Caco-2 (cell line): Measurements from ENCODE around the gene GIMAP5. TPM values are rescaled to one million over a fixed set of nuclear protein-coding genes. Genes with fewer than 3 reads are reported as not detected.

Experiments
- BruUV-seq: library from RNA; stranded (reverse); fragments of 400-500 nt; replicated peaks from 2 replicates; lab custom pipeline; 2021; lab: Mats Ljungman, UMichigan
- CTCF ChIA-PET: fragments of 300-600 bp; sonication (Branson Sonifier 250); formaldehyde crosslinking; loops from one replicate; lab custom pipeline; 2022; ENCODE audit warnings: antibody characterized with exemption; lab: Charles Lee
- POLR2A ChIA-PET: fragments of 300-600 bp; sonication (Branson Sonifier 250); formaldehyde crosslinking; loops from one replicate; lab custom pipeline; 2022; ENCODE audit warnings: antibody characterized with exemption; lab: Charles Lee
- DNase-seq, 2 experiments: peaks; one replicate each; pipeline versions ENCODE4 v3.0.0 to v3.0.0-alpha.2; 2020 to 2022
- H3K27me3 ChIP-seq: replicated peaks from 2 replicates; pipeline ENCODE4 v1.6.0; 2011; ENCODE audit warnings: low read length; ENCODE audit not compliant: control insufficient read depth, insufficient read depth
- H3K36me3 ChIP-seq: 2 replicates; pipeline ENCODE4 v1.5.1; 2011; ENCODE audit warnings: low read length; ENCODE audit not compliant: control insufficient read depth, insufficient read depth
- H3K4me1 ChIP-seq: fragments of 250-450 bp; sonication (Bioruptor Pico); 2 replicates; pipeline ENCODE4 v1.5.1; 2020; ENCODE audit warnings: mild to moderate bottlenecking
- H3K4me3 ChIP-seq: 2 replicates; pipeline ENCODE4 v1.5.1; 2011; ENCODE audit warnings: low read depth, mild to moderate bottlenecking, control low read depth, low read length
- H3K9me3 ChIP-seq: fragments of 250-450 bp; sonication (Bioruptor Pico); 2 replicates; pipeline ENCODE4 v1.5.1; 2020; ENCODE audit warnings: mild to moderate bottlenecking, moderate library complexity
- H3K27ac Mint-ChIP-seq: one replicate; pipeline ENCODE4 v1.8.0; 2022; ENCODE audit warnings: mixed read lengths; ENCODE audit not compliant: unreplicated experiment
- H3K27me3 Mint-ChIP-seq: one replicate; pipeline ENCODE4 v1.8.0; 2022; ENCODE audit warnings: mixed read lengths; ENCODE audit not compliant: insufficient read depth, unreplicated experiment
- H3K36me3 Mint-ChIP-seq: one replicate; pipeline ENCODE4 v1.8.0; 2022; ENCODE audit warnings: mild to moderate bottlenecking, mixed read lengths; ENCODE audit not compliant: insufficient read depth, unreplicated experiment
- H3K4me1 Mint-ChIP-seq: one replicate; pipeline ENCODE4 v1.8.0; 2022; ENCODE audit warnings: low read depth, mixed read lengths; ENCODE audit not compliant: unreplicated experiment
- H3K4me3 Mint-ChIP-seq: one replicate; pipeline ENCODE4 v1.8.0; 2022; ENCODE audit warnings: mild to moderate bottlenecking, moderate library complexity, mixed read lengths; ENCODE audit not compliant: unreplicated experiment
- H3K9me3 Mint-ChIP-seq: one replicate; pipeline ENCODE4 v1.8.0; 2022; ENCODE audit warnings: mixed read lengths; ENCODE audit not compliant: unreplicated experiment
- intact Hi-C: fragments of 100-400 bp; cut with micrococcal nuclease; formaldehyde crosslinking; loops from one replicate; pipeline ENCODE4 v1.10.0; 2022; ENCODE audit not compliant: unreplicated experiment
- total RNA-seq: library from RNA; stranded (reverse); gene quantifications from 2 replicates; pipeline ENCODE4 v1.2.3, GENCODE V29; 2022
- TF ChIP-seq, protein P1 (sequence below), 2 experiments: fragments of 200-600 bp in 1 of 2; IDR thresholded peaks; 1 replicate in 1 of 2; 2 replicates in 1 of 2; pipeline versions ENCODE4 v1.5.1 to v1.8.0; 2011 to 2022; ENCODE audit warnings: antibody characterized with exemption in 1 of 2, control low read depth in 1 of 2, inconsistent platforms in 1 of 2, low read depth in 1 of 2, low read length in 1 of 2, mild to moderate bottlenecking in 1 of 2, moderate library complexity in 1 of 2; ENCODE audit not compliant: insufficient read depth in 1 of 2, severe bottlenecking in 1 of 2, unreplicated experiment in 1 of 2

GIMAP5 gene
- total RNA-seq, 1 experiment from 2014 or later, result not detected

DNA sequence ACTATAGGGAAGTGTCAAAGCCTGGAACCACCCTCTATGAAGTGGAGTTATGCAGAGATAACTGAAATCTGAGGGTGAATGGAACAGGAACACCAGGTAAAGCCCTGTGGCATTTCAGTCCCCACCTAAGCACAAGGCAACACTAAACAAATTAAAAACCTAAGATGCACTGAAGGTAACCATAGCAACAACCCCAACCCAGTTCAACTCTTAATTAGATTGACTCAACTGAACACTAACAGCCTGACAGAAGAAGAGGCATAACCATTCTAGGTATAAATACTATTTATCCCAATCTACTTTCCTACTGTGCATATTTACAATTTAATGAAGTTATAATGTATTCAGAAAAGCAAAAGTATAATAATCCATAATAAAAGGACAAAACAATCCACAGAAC, 9.2 kb upstream of the GIMAP5 start:
- no peaks in the 10 kb centered on the region for H3K36me3 ChIP-seq
- Mint-ChIP-seq H3K4me3 (no peak overlapping the region), H3K36me3 (no peaks in the 10 kb centered on the region), H3K9me3 (peaks cover 30% of the 10 kb centered on the region), H3K4me1 (peaks cover 7% of the 10 kb centered on the region), H3K27me3 (peaks cover 6% of the 10 kb centered on the region), H3K27ac (no peak overlapping the region)
- 0 out of 2 replicates have a peak, but pooled peaks cover 5% of the 10 kb centered on the region for H3K4me1 ChIP-seq
- ChIA-PET CTCF (no interaction called here), POLR2A (no interaction called here)
- peaks cover 7% of the 10 kb centered on the region; the same call in 1 of the 2 replicates for H3K9me3 ChIP-seq
- intact Hi-C loops, result no loop called here
- TF ChIP-seq, protein P1, sequence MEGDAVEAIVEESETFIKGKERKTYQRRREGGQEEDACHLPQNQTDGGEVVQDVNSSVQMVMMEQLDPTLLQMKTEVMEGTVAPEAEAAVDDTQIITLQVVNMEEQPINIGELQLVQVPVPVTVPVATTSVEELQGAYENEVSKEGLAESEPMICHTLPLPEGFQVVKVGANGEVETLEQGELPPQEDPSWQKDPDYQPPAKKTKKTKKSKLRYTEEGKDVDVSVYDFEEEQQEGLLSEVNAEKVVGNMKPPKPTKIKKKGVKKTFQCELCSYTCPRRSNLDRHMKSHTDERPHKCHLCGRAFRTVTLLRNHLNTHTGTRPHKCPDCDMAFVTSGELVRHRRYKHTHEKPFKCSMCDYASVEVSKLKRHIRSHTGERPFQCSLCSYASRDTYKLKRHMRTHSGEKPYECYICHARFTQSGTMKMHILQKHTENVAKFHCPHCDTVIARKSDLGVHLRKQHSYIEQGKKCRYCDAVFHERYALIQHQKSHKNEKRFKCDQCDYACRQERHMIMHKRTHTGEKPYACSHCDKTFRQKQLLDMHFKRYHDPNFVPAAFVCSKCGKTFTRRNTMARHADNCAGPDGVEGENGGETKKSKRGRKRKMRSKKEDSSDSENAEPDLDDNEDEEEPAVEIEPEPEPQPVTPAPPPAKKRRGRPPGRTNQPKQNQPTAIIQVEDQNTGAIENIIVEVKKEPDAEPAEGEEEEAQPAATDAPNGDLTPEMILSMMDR (IDR thresholded peaks at IDR 0.05; ENCODE audit: insufficient read depth in 1 of 2, low read depth in 1 of 2, low read length in 1 of 2, severe bottlenecking in 1 of 2, unreplicated experiment in 1 of 2), result no peak
- BruUV-seq, result no TSS peak
- H3K27me3 ChIP-seq, result no peaks in the 10 kb centered on the region; the same call in 1 of the 2 replicates
- no peak for DNase-seq
- no peak overlapping the region for H3K4me3 ChIP-seq

DNA sequence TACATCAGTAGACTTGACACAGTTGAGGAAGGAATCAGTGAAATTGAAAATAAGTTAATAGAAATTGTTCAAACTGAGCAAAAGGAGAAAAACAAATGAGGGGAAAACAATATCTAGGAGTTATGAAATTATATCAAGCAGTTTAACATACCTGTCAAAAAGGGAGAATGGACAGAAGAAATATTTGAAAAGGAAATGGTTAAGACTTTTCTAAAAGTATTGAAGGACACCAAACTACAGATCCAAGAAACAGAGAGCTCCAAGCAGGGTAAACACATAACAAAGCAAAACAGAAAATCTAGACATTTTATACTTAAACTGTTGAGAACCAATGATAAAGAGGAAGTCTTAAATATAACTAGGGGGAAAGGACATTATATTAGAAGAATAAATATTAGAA, 8.6 kb upstream of the GIMAP5 start:
- intact Hi-C loops, result no loop called here
- H3K27ac Mint-ChIP-seq, result no peak overlapping the region
- Histone ChIP-seq H3K9me3 (peaks cover 7% of the 10 kb centered on the region; the same call in 1 of the 2 replicates), H3K36me3 (no peaks in the 10 kb centered on the region), H3K27me3 (no peaks in the 10 kb centered on the region; the same call in 1 of the 2 replicates), H3K4me1 (0 out of 2 replicates have a peak, but pooled peaks cover 5% of the 10 kb centered on the region), H3K4me3 (no peak overlapping the region)
- ChIA-PET POLR2A (no interaction called here), CTCF (no interaction called here)
- H3K36me3 Mint-ChIP-seq, result no peaks in the 10 kb centered on the region
- H3K9me3 Mint-ChIP-seq, result peaks cover 30% of the 10 kb centered on the region
- no peak overlapping the region for H3K4me3 Mint-ChIP-seq
- H3K27me3 Mint-ChIP-seq, result peaks cover 5% of the 10 kb centered on the region
- TF ChIP-seq, protein P1 (IDR thresholded peaks at IDR 0.05; ENCODE audit: insufficient read depth in 1 of 2, low read depth in 1 of 2, low read length in 1 of 2, severe bottlenecking in 1 of 2, unreplicated experiment in 1 of 2), result no peak
- no TSS peak for BruUV-seq
- H3K4me1 Mint-ChIP-seq, result peaks cover 7% of the 10 kb centered on the region
- DNase-seq, result no peak

DNA sequence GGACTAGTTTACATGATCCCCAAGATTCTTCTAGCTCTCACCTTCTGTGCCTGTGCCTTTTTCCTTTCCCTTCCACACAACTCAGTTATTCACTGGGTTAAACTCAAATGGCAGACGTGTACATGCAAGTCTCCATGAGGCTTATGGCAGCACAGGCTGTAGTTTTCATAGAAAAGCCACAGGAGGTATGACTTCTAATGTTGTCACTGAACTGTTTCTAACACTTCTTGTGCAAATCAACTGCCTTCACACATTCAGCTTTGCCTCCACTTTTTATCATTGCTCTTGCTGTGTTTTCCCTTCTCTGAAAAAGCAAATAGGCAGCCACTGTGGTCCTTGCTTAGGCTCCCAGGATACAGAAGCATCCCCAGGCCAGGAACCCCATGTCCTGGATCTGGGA, 5.3 kb upstream of the GIMAP5 start:
- DNase-seq, result no peak
- H3K27ac Mint-ChIP-seq, result no peak overlapping the region
- no peak overlapping the region for H3K4me3 Mint-ChIP-seq
- 0 out of 2 replicates have a peak, but pooled peaks cover 5% of the 10 kb centered on the region for H3K4me1 ChIP-seq
- intact Hi-C loops, result no loop called here
- no peaks in the 10 kb centered on the region for H3K36me3 Mint-ChIP-seq
- CTCF ChIA-PET, result no interaction called here
- H3K9me3 ChIP-seq, result peaks cover 7% of the 10 kb centered on the region; the same call in 1 of the 2 replicates
- peaks cover 7% of the 10 kb centered on the region for H3K4me1 Mint-ChIP-seq
- H3K4me3 ChIP-seq, result no peak overlapping the region
- BruUV-seq, result no TSS peak
- TF ChIP-seq, protein P1 (IDR thresholded peaks at IDR 0.05; ENCODE audit: insufficient read depth in 1 of 2, low read depth in 1 of 2, low read length in 1 of 2, severe bottlenecking in 1 of 2, unreplicated experiment in 1 of 2), result no peak
- peaks cover 12% of the 10 kb centered on the region for H3K27me3 Mint-ChIP-seq
- no peaks in the 10 kb centered on the region; the same call in 1 of the 2 replicates for H3K27me3 ChIP-seq
- peaks cover 22% of the 10 kb centered on the region for H3K9me3 Mint-ChIP-seq
- POLR2A ChIA-PET, result no interaction called here
- no peaks in the 10 kb centered on the region for H3K36me3 ChIP-seq
